ENCODE measurements around the gene JPH4. TPM values are rescaled to one million over a fixed set of nuclear protein-coding genes. Genes with fewer than 3 reads are reported as not detected.

Gene JPH4
- polyA plus RNA-seq, 2 of the 4 experiments (the other 2 are of a cell fraction): 0.05 TPM; not detected in 1

DNA sequence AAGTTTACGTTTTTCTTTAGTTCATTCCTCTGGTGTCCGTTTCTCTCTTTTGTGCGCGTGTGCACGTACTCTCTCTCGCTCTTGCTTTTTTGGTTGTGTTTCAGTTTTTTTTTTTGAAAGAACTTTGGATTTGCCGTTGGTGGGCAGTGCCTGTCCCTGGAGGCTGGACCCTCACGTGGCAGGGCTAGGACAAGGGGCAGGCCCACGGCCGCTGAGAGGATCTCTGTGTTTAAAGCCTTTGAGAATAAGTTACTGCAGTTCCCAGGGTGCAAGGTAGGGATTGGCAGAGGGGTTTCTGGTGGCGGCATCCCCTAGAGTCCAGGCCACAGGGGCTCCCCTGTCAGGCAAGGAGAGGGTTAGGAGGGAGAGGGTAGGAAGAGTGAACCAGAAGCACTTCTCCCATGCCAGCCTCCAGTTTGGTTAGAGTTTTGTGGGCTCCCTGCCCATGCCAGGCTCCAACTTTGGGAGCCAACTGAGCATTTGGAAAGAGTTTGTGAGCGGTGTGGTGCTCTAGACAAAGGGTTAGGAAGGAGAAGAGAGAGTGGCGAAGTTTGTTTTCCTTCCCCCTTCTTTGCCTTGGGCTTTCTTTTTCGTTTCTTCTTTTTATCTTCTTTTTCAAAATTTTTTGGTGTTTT, 57.6 kb downstream of the JPH4 start:
- TF ChIP-seq FOSL2 (IDR thresholded peaks at IDR 0.05) (no peak), FOSL2 (CRISPR knock-in tag; IDR thresholded peaks at IDR 0.05) (no peak), JUN (IDR thresholded peaks at IDR 0.05) (no peak), SMC3 (IDR thresholded peaks at IDR 0.05) (no peak), POLR2A (IDR thresholded peaks at IDR 0.05; ENCODE audit: low read length) (no peak), MAFK (IDR thresholded peaks at IDR 0.05; ENCODE audit: partially characterized antibody) (no peak), BHLHE40 (IDR thresholded peaks at IDR 0.05; ENCODE audit: low read depth, low read length) (no peak), FOXS1 (CRISPR knock-in tag; IDR thresholded peaks at IDR 0.05) (no peak)
- ATAC-seq: no peak

DNA sequence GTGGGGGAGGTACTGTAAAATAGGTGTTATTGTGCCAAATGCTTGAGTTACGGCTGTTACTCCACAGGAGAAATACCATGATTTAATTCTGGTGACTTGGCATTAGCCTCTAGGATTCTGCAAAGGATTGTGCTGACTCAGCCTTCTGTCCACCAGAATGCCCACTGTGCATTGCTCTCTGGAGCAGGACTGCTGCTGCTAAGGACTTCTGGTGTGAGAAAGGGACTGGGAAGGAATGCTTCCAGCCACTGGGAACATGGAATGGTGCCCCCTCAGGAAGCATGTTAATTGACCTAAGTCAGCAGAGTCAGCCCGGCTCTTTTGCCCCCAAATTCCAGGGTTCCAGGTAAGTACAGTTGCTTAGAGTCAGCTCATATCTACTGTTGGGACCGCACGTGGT, 59.9 kb downstream of the JPH4 start:
- H3K4me3 ChIP-seq: no peak overlapping the region
- CTCF ChIA-PET: interaction anchor here (1.6 to 2.1 kb wide), 2 partner anchors 8 to 40 kb away, joined by 3 to 8 read pairs; no protein-coding TSS in a partner anchor
- H3K4me2 ChIP-seq: no peak overlapping the region
- no peak for DNase-seq (ENCODE audit: low read depth in 1 of 2, low spot score in 1 of 2)
- FAIRE-seq: no peak
- POLR2A ChIA-PET: no interaction called here
- 80% methylated on average over 4 of the region's 4 CpGs for WGBS (ENCODE audit: missing lambda C conversion rate)
- H3K4me1 ChIP-seq: no peaks in the 10 kb centered on the region
- no peak overlapping the region for H3K27ac ChIP-seq
- TF ChIP-seq, protein P1, sequence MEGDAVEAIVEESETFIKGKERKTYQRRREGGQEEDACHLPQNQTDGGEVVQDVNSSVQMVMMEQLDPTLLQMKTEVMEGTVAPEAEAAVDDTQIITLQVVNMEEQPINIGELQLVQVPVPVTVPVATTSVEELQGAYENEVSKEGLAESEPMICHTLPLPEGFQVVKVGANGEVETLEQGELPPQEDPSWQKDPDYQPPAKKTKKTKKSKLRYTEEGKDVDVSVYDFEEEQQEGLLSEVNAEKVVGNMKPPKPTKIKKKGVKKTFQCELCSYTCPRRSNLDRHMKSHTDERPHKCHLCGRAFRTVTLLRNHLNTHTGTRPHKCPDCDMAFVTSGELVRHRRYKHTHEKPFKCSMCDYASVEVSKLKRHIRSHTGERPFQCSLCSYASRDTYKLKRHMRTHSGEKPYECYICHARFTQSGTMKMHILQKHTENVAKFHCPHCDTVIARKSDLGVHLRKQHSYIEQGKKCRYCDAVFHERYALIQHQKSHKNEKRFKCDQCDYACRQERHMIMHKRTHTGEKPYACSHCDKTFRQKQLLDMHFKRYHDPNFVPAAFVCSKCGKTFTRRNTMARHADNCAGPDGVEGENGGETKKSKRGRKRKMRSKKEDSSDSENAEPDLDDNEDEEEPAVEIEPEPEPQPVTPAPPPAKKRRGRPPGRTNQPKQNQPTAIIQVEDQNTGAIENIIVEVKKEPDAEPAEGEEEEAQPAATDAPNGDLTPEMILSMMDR (IDR thresholded peaks at IDR 0.05): no peak
- TF ChIP-seq HOXA7 (CRISPR knock-in tag; IDR thresholded peaks at IDR 0.05) (no peak), MAFK (IDR thresholded peaks at IDR 0.05; ENCODE audit: partially characterized antibody) (peak; percentile 96), POLR2A (IDR thresholded peaks at IDR 0.05; ENCODE audit: low read length) (no peak)
- ATAC-seq: no peak
- H3K9me3 ChIP-seq: no peaks in the 10 kb centered on the region

More for the DNA sequence above, 57.6 kb downstream of the JPH4 start:
- POLR2A ChIA-PET: no interaction called here
- H3K4me3 ChIP-seq: no peak overlapping the region
- no peak overlapping the region for H3K4me2 ChIP-seq
- no peaks in the 10 kb centered on the region for H3K4me1 ChIP-seq
- H3K9me3 ChIP-seq: no peaks in the 10 kb centered on the region
- FAIRE-seq (no peak), DNase-seq (ENCODE audit: low read depth in 1 of 2, low spot score in 1 of 2) (no peak)
- H3K27ac ChIP-seq: no peak overlapping the region
- CTCF ChIA-PET: interaction anchor here (0.7 to 2.8 kb wide), 6 partner anchors 10 to 45 kb away, joined by 3 to 13 read pairs (median 3); no protein-coding TSS in a partner anchor
- whole genome bisulfite sequencing (ENCODE audit: missing lambda C conversion rate): 64% methylated on average over 14 of the region's 14 CpGs

Other genes starting within 250 kb of the JPH4 start
- 3.5 and 4.6 TPM in 2 replicates for gene SLC22A17, start 225.9 kb downstream of the JPH4 start, polyA plus RNA-seq (2011; rRNA removed)
- gene SLC22A17, start 225.9 kb downstream of the JPH4 start, polyA plus RNA-seq (2017; fragmentation: RNase III; extraction: RNeasy Plus Mini Kit Qiagen cat#74134 plus additional on column Dnase treatment): 6.3 to 9.6 TPM (median 8.4 TPM) in 3 replicates
- gene EFS, start 213.6 kb downstream of the JPH4 start, polyA plus RNA-seq (2011; rRNA removed): not detected in 2 replicates
- gene EFS, start 213.6 kb downstream of the JPH4 start, polyA plus RNA-seq (2017; fragmentation: RNase III; extraction: RNeasy Plus Mini Kit Qiagen cat#74134 plus additional on column Dnase treatment): not detected in 3 replicates
- gene IL25, start 206.0 kb downstream of the JPH4 start, polyA plus RNA-seq (2011; rRNA removed): not detected in 2 replicates
- gene IL25, start 206.0 kb downstream of the JPH4 start, polyA plus RNA-seq (2017; fragmentation: RNase III; extraction: RNeasy Plus Mini Kit Qiagen cat#74134 plus additional on column Dnase treatment): not detected in 3 replicates
- gene CMTM5, start 201.7 kb downstream of the JPH4 start, polyA plus RNA-seq (2011; rRNA removed): not detected in 2 replicates
- gene CMTM5, start 201.7 kb downstream of the JPH4 start, polyA plus RNA-seq (2017; fragmentation: RNase III; extraction: RNeasy Plus Mini Kit Qiagen cat#74134 plus additional on column Dnase treatment): not detected in 3 replicates
- gene MYH6, start 170.5 kb downstream of the JPH4 start, polyA plus RNA-seq (2011; rRNA removed): not detected in 2 replicates
- gene MYH6, start 170.5 kb downstream of the JPH4 start, polyA plus RNA-seq (2017; fragmentation: RNase III; extraction: RNeasy Plus Mini Kit Qiagen cat#74134 plus additional on column Dnase treatment): not detected in 3 replicates
- not detected in 2 replicates for gene MYH7, start 143.1 kb downstream of the JPH4 start, polyA plus RNA-seq (2011; rRNA removed)
- not detected in 3 replicates for gene MYH7, start 143.1 kb downstream of the JPH4 start, polyA plus RNA-seq (2017; fragmentation: RNase III; extraction: RNeasy Plus Mini Kit Qiagen cat#74134 plus additional on column Dnase treatment)
- gene NGDN, start 109.1 kb downstream of the JPH4 start, polyA plus RNA-seq (2011; rRNA removed): 99.5 and 108 TPM in 2 replicates
- gene NGDN, start 109.1 kb downstream of the JPH4 start, polyA plus RNA-seq (2017; fragmentation: RNase III; extraction: RNeasy Plus Mini Kit Qiagen cat#74134 plus additional on column Dnase treatment): 62.9 to 68.3 TPM (median 63.5 TPM) in 3 replicates
- 0.34 and 0.66 TPM in 2 replicates for gene ZFHX2, start 27.0 kb downstream of the JPH4 start, polyA plus RNA-seq (2011; rRNA removed)
- gene ZFHX2, start 27.0 kb downstream of the JPH4 start, polyA plus RNA-seq (2017; fragmentation: RNase III; extraction: RNeasy Plus Mini Kit Qiagen cat#74134 plus additional on column Dnase treatment): 0.88 to 1.3 TPM (median 1.1 TPM) in 3 replicates
- 8.1 and 15.3 TPM in 2 replicates for gene THTPA, start 22.5 kb downstream of the JPH4 start, polyA plus RNA-seq (2011; rRNA removed)
- 21.0 to 24.0 TPM (median 23.9 TPM) in 3 replicates for gene THTPA, start 22.5 kb downstream of the JPH4 start, polyA plus RNA-seq (2017; fragmentation: RNase III; extraction: RNeasy Plus Mini Kit Qiagen cat#74134 plus additional on column Dnase treatment)
- gene AP1G2, start 11.0 kb downstream of the JPH4 start, polyA plus RNA-seq (2011; rRNA removed): 83.7 and 122 TPM in 2 replicates
- 60.3 to 83.9 TPM (median 80.6 TPM) in 3 replicates for gene AP1G2, start 11.0 kb downstream of the JPH4 start, polyA plus RNA-seq (2017; fragmentation: RNase III; extraction: RNeasy Plus Mini Kit Qiagen cat#74134 plus additional on column Dnase treatment)
- gene DHRS2, start 57.6 kb upstream of the JPH4 start, polyA plus RNA-seq (2011; rRNA removed): 8.6 and 10.7 TPM in 2 replicates
- gene DHRS2, start 57.6 kb upstream of the JPH4 start, polyA plus RNA-seq (2017; fragmentation: RNase III; extraction: RNeasy Plus Mini Kit Qiagen cat#74134 plus additional on column Dnase treatment): 2.3 to 3.4 TPM (median 3.2 TPM) in 3 replicates

All from A549 (cell line).